HepG2 (cell line): ENCODE results near the gene ASTN1. TPM values are rescaled to one million over a fixed set of nuclear protein-coding genes. Genes with fewer than 3 reads are reported as not detected.

Source experiments
- ATAC-seq: fragments of 200-7000 bp; cut with Tn5 transposase; 3 replicates; pipeline ENCODE4 v1.9.1; 2020; ENCODE audit warnings: mild to moderate bottlenecking, moderate library complexity
- BruUV-seq: library from RNA; stranded (reverse); fragments of 400-500 nt; replicated peaks from 2 replicates; lab custom pipeline; 2021; lab: Mats Ljungman, UMichigan
- CTCF ChIA-PET: fragments of 300-600 bp; formaldehyde crosslinking; extraction: SDS; loops from one replicate; lab custom pipeline; 2021; ENCODE audit warnings: low total read pairs, inconsistent platforms, low intra/inter-chr PET ratio; lab: Yijun Ruan, JAX
- POLR2A ChIA-PET: fragments of 350-600 bp; sonication (Branson Sonifier 250); formaldehyde crosslinking; loops from one replicate; lab custom pipeline; 2020; ENCODE audit warnings: antibody characterized with exemption, inconsistent platforms; lab: Yijun Ruan, JAX
- DNase-seq: peaks from one replicate; pipeline ENCODE4 v3.0.0-alpha.2; 2015; ENCODE audit warnings: low spot score
- FAIRE-seq: peaks from 3 replicates; lab custom pipeline; 2011; peaks lifted over from hg19 to GRCh38; lab: Jason Lieb, UNC
- H2AFZ ChIP-seq: one replicate; pipeline ENCODE4 v1.6.1; 2011; ENCODE audit warnings: low read length, inconsistent platforms
- H3K27ac ChIP-seq: fragments of 300-600 bp; 3 replicates; pipeline ENCODE4 v1.8.0; 2011; ENCODE audit warnings: mixed run types, mild to moderate bottlenecking, mixed read lengths, low read length, inconsistent platforms; ENCODE audit not compliant: insufficient read depth; ENCODE audit errors: extremely low read length
- H3K27me3 ChIP-seq, 2 experiments: fragments of 200-600 bp in 1 of 2; 2 replicates in 1 of 2; 3 replicates in 1 of 2; pipeline versions ENCODE4 v1.6.0 to v1.8.0; 2011; ENCODE audit warnings: low read length in 2 of 2, mild to moderate bottlenecking in 2 of 2, moderate library complexity in 2 of 2, inconsistent platforms in 1 of 2; ENCODE audit not compliant: insufficient read depth in 2 of 2, control insufficient read depth in 1 of 2
- H3K36me3 ChIP-seq, 2 experiments: fragments of 200-600 bp in 1 of 2; replicated peaks in 1 of 2; 2 replicates in 1 of 2; 3 replicates in 1 of 2; pipeline versions ENCODE4 v1.5.1 to v1.8.0; 2011; ENCODE audit warnings: low read length in 2 of 2, inconsistent platforms in 1 of 2; ENCODE audit not compliant: insufficient read depth in 2 of 2, control insufficient read depth in 1 of 2
- H3K4me1 ChIP-seq: 2 replicates; pipeline ENCODE4 v1.5.1; 2012; ENCODE audit warnings: low read length, inconsistent platforms; ENCODE audit not compliant: insufficient read depth
- H3K4me2 ChIP-seq: 2 replicates; pipeline ENCODE4 v1.6.0; 2011; ENCODE audit warnings: low read depth, low read length, inconsistent platforms
- H3K4me3 ChIP-seq, 3 experiments: fragments of 200-600 bp in 1 of 3; sonication (generic), shearing (Covaris generic) in 1 of 3; replicated peaks in 1 of 3; 2 replicates each; pipeline ENCODE4 v1.5.1; 2011 to 2016; ENCODE audit warnings: low read length in 3 of 3, inconsistent platforms in 2 of 3, low read depth in 2 of 3, mild to moderate bottlenecking in 2 of 3, control low read depth in 1 of 3, mixed read lengths in 1 of 3; ENCODE audit not compliant: insufficient read depth in 1 of 3
- H3K79me2 ChIP-seq: one replicate; pipeline ENCODE4 v1.6.1; 2011; ENCODE audit warnings: low read length, inconsistent platforms; ENCODE audit not compliant: insufficient read depth
- H3K9ac ChIP-seq: 2 replicates; pipeline ENCODE4 v1.6.0; 2011; ENCODE audit warnings: mild to moderate bottlenecking, low read depth, low read length, inconsistent platforms; ENCODE audit not compliant: insufficient read depth
- H3K9me3 ChIP-seq: 2 replicates; pipeline ENCODE4 v1.5.1; 2012; ENCODE audit warnings: mild to moderate bottlenecking, low read length
- H4K20me1 ChIP-seq: 2 replicates; pipeline ENCODE4 v1.6.0; 2011; ENCODE audit warnings: inconsistent platforms, mild to moderate bottlenecking, low read length, moderate library complexity; ENCODE audit not compliant: insufficient read depth
- GMEB1 ChIP-seq: sonication (generic); formaldehyde crosslinking; IDR thresholded peaks from 2 replicates; pipeline ENCODE4 v1.5.1; 2020; ENCODE audit warnings: missing genetic modification reagents, mild to moderate bottlenecking, borderline replicate concordance
- GTF3A ChIP-seq: sonication (generic); formaldehyde crosslinking; conservative IDR thresholded peaks from 2 replicates; pipeline ENCODE4 v1.4.0; 2020; ENCODE audit warnings: mild to moderate bottlenecking, missing genetic modification reagents
- HNF4G ChIP-seq, 2 experiments: sonication (generic) in 1 of 2; formaldehyde crosslinking in 1 of 2; IDR thresholded peaks; 2 replicates each; pipeline versions ENCODE4 v1.4.0 to v1.6.1; 2011 to 2020; ENCODE audit warnings: borderline replicate concordance in 2 of 2, low read depth in 2 of 2, mild to moderate bottlenecking in 2 of 2, low read length in 1 of 2, missing genetic modification reagents in 1 of 2, moderate library complexity in 1 of 2
- KAT2B ChIP-seq: fragments of 150-350 bp; IDR thresholded peaks from 2 replicates; pipeline ENCODE4 v1.6.1; 2014; ENCODE audit warnings: low read depth, low read length, borderline replicate concordance
- MAFK ChIP-seq, 2 experiments: IDR thresholded peaks in 1 of 2; conservative IDR thresholded peaks in 1 of 2; 2 replicates each; pipeline ENCODE4 v1.6.1; 2011; ENCODE audit warnings: improper control_type of control experiment in 2 of 2, low read length in 2 of 2
- MTF1 ChIP-seq: sonication (generic); formaldehyde crosslinking; IDR thresholded peaks from 2 replicates; pipeline ENCODE4 v1.5.0; 2020; ENCODE audit warnings: missing genetic modification reagents
- MXD4 ChIP-seq: IDR thresholded peaks from 2 replicates; pipeline ENCODE4 v1.6.1; 2016; ENCODE audit warnings: mild to moderate bottlenecking, missing biosample characterization, missing genetic modification reagents
- PRDM15 ChIP-seq: sonication (generic); formaldehyde crosslinking; IDR thresholded peaks from 2 replicates; pipeline ENCODE4 v1.4.0; 2020; ENCODE audit warnings: missing genetic modification reagents
- SNAPC2 ChIP-seq: sonication (generic); formaldehyde crosslinking; IDR thresholded peaks from 2 replicates; pipeline ENCODE4 v1.8.1; 2022; ENCODE audit warnings: mild to moderate bottlenecking, missing genetic modification reagents
- WGBS: methylation state at CpG from one replicate; pipeline ENCODE4 v1.1.6; 2017; ENCODE audit warnings: low lambda C conversion rate; 5-methylcytosine and 5-hydroxymethylcytosine counted together
- in situ Hi-C: cut with HindIII; loops from 2 replicates; pipeline ENCODE4 v1.10.0; 2017; ENCODE audit warnings: low pct_unique_long_range_greater_than_20kb; ENCODE audit not compliant: extremely low pct_ligation_motif_present
- intact Hi-C: fragments of 100-400 bp; cut with micrococcal nuclease; formaldehyde crosslinking; loops from one replicate; pipeline ENCODE4 v1.10.0; 2022; ENCODE audit not compliant: unreplicated experiment
- polyA plus RNA-seq, 8 experiments: library from polyadenylated mRNA; depleted of rRNA in 3 of 8; stranded (reverse) in 7 of 8; unstranded in 1 of 8; fragments of >200 nt; fragmentation: Illumina TruSeq in 4 of 8; extraction: Trizol in 4 of 8; gene quantifications; 2 replicates each; pipeline versions ENCODE4 v1.2.1 to v1.2.3, GENCODE V29; 2011 to 2016; ENCODE audit warnings: low read depth in 4 of 8, missing spikeins in 1 of 8, mixed read lengths in 1 of 8; ENCODE audit not compliant: insufficient read depth in 1 of 8
- total RNA-seq, 5 experiments: library from RNA; depleted of rRNA; stranded (reverse); fragments of >200 nt; fragmentation: Illumina TruSeq; extraction: Trizol; gene quantifications; 2 replicates each; pipeline ENCODE4 v1.2.3, GENCODE V29; 2016; ENCODE audit warnings: low read depth in 1 of 5

Gene ASTN1
- total and polyA plus RNA-seq, 2 of the 13 experiments (the other 11 are each of a cell fraction or from before 2014, with no cell fraction given): not detected

DNA sequence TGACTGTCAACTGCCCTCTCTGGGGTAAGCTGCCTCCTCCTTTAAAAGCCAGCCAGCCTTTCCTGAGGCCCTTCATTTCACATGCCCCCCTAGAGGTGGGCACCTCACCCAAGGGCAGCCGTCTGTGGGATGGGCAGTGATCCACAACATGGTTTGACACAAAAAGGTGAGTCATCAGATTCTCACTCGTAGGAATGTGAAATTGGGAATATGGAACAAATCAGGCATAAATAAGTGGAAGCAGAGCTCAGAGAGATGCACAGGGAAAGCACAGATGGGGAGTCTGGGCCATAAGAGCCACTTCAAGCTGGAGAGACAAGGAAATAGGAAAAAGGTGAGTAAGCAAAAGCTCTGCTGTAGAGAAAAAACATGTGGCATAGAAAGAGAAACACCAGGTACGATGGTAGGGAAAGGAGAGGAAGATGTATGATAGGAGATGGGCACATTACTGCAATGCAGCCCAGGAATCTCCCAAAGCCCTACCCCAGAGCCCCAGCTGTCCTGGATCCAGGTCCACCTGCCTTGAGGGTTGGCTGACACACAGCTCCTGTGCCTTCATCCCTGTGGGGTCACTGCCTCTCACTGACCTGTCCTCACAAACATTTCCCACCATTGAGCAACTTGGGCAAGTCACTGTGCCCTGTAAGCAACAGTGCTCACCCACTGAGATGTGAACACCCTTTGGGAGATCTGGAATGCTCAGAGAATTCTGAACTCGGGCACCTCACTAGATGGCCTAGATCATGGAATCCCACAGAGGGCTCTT lies 86.6 kb downstream of the ASTN1 start:
- CTCF ChIA-PET: no interaction called here
- ATAC-seq: no peak
- Histone ChIP-seq H3K27me3 (no peaks in the 10 kb centered on the region), H2AFZ (no peak overlapping the region), H3K36me3 (no peaks in the 10 kb centered on the region), H4K20me1 (no peaks in the 10 kb centered on the region), H3K9ac (no peak overlapping the region), H3K27ac (no peak overlapping the region), H3K79me2 (no peaks in the 10 kb centered on the region), H3K4me1 (no peaks in the 10 kb centered on the region), H3K9me3 (no peaks in the 10 kb centered on the region), H3K4me2 (no peak overlapping the region), H3K4me3 (no peak overlapping the region)
- POLR2A ChIA-PET: no interaction called here
- DNase-seq: no peak
- no TSS peak for BruUV-seq
- no peak for FAIRE-seq
- intact Hi-C loops: no loop called here
- in situ Hi-C loops: no loop called here
- whole genome bisulfite sequencing: under 1% methylated on average over 4 of the region's 4 CpGs
- TF ChIP-seq MTF1 (no peak), MAFK (conservative IDR thresholded peaks at IDR 0.05 in 1 of 2, IDR thresholded peaks at IDR 0.05 in 1 of 2; ENCODE audit: low read length in 2 of 2) (peak; percentile 10 to 41; a peak in 2 of 4 replicates)

- POLR2A ChIA-PET: no interaction called here
- BruUV-seq: no TSS peak
- Histone ChIP-seq H3K4me1 (no peaks in the 10 kb centered on the region), H3K9me3 (no peaks in the 10 kb centered on the region), H3K27me3 (no peaks in the 10 kb centered on the region), H4K20me1 (no peaks in the 10 kb centered on the region), H3K4me2 (no peak overlapping the region), H3K79me2 (no peaks in the 10 kb centered on the region), H3K4me3 (no peak overlapping the region), H3K9ac (no peak overlapping the region), H2AFZ (no peak overlapping the region), H3K27ac (no peak overlapping the region), H3K36me3 (no peaks in the 10 kb centered on the region)
- FAIRE-seq: no peak
- CTCF ChIA-PET: no interaction called here
- ATAC-seq: no peak
- DNase-seq: no peak
- 14% methylated on average over 7 of the region's 8 CpGs for WGBS
- intact Hi-C loops: no loop called here
- in situ Hi-C loops: no loop called here
- no peak for TF ChIP-seq GMEB1 (CRISPR knock-in tag)
- no peak for TF ChIP-seq PRDM15 (CRISPR knock-in tag)
- no peak for TF ChIP-seq GTF3A (CRISPR knock-in tag)
- TF ChIP-seq SNAPC2 (CRISPR knock-in tag): no peak
- no peak for TF ChIP-seq HNF4G (IDR thresholded peaks at IDR 0.05; ENCODE audit: borderline replicate concordance, low read depth, low read length)
- TF ChIP-seq HNF4G (CRISPR knock-in tag; IDR thresholded peaks at IDR 0.05; ENCODE audit: borderline replicate concordance, low read depth): no peak
- no peak for TF ChIP-seq MXD4 (CRISPR knock-in tag)
- TF ChIP-seq KAT2B: no peak
Measured at GRCh38 chr1:177077006-177077405, 87.5 kb downstream of the ASTN1 start.
